MM.1S (cell line): ENCODE results near the gene TYW3.

ENCODE experiments used
- EZH2 ChIP-seq: fragments of 300-600 bp; sonication (generic); optimal IDR thresholded peaks from 2 replicates; pipeline ENCODE3; 2017; ENCODE audit warnings: low read depth, mild to moderate bottlenecking, antibody characterized with exemption, low read length, mixed read lengths
- EZH2phosphoT487 ChIP-seq: fragments of 300-600 bp; sonication (generic); IDR thresholded peaks from 2 replicates; pipeline ENCODE4 v1.6.1; 2018; ENCODE audit warnings: antibody characterized with exemption, low read length
- TF ChIP-seq, protein P1 (sequence below): fragments of 300-600 bp; sonication (generic); IDR thresholded peaks from 2 replicates; pipeline ENCODE4 v1.5.1; 2016; ENCODE audit warnings: antibody characterized with exemption, low read length, mixed read lengths

DNA sequence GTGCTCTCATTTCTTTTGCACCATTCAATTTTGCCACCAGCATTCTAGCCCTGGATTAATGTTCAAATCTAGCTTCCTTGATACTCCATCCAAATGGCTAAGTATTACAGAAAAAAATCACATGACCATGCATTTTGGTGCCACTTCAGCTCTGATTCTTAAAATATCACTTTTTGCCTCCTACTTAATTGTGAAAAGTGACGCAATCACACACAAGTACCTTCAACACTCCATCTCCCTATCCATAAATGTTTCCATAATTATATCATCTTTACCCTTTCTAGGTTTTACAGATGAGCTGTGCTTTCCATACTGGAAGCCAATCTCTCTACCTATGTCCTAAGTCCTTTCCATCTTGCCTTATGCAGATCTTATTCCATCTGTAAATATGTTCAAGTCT lies 16.1 kb upstream of the TYW3 start:
- TF ChIP-seq EZH2 (no peak), EZH2phosphoT487 (no peak)
- TF ChIP-seq, protein P1, sequence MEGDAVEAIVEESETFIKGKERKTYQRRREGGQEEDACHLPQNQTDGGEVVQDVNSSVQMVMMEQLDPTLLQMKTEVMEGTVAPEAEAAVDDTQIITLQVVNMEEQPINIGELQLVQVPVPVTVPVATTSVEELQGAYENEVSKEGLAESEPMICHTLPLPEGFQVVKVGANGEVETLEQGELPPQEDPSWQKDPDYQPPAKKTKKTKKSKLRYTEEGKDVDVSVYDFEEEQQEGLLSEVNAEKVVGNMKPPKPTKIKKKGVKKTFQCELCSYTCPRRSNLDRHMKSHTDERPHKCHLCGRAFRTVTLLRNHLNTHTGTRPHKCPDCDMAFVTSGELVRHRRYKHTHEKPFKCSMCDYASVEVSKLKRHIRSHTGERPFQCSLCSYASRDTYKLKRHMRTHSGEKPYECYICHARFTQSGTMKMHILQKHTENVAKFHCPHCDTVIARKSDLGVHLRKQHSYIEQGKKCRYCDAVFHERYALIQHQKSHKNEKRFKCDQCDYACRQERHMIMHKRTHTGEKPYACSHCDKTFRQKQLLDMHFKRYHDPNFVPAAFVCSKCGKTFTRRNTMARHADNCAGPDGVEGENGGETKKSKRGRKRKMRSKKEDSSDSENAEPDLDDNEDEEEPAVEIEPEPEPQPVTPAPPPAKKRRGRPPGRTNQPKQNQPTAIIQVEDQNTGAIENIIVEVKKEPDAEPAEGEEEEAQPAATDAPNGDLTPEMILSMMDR: no peak
